ENCODE results near the gene ZNHIT1.
"Not testable (repeated sequence)": the region's sequence is repeated elsewhere in the genome, so short reads cannot be mapped to it uniquely, and the experiment has no call there.

ZNHIT1 gene

DNA sequence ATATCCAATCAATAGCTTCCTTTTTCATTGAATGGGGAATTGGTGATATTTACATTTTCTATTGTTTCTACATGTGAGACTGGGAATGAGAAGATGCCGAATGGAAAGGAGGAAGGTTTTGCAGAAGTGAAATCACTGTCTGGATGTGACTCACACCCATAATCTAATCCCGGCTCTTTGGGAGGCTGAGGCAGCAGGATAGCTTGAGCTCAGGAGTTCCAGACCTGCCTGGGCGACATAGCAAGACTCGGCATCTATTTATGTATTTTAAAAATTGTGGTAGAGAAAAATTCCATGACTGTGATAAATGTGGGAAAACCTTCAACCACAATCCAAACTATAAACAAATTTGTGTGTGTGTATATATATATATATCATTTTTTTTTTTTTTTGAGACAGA is 37.8 kb downstream of the ZNHIT1 start:
- TF ChIP-seq, protein P1, sequence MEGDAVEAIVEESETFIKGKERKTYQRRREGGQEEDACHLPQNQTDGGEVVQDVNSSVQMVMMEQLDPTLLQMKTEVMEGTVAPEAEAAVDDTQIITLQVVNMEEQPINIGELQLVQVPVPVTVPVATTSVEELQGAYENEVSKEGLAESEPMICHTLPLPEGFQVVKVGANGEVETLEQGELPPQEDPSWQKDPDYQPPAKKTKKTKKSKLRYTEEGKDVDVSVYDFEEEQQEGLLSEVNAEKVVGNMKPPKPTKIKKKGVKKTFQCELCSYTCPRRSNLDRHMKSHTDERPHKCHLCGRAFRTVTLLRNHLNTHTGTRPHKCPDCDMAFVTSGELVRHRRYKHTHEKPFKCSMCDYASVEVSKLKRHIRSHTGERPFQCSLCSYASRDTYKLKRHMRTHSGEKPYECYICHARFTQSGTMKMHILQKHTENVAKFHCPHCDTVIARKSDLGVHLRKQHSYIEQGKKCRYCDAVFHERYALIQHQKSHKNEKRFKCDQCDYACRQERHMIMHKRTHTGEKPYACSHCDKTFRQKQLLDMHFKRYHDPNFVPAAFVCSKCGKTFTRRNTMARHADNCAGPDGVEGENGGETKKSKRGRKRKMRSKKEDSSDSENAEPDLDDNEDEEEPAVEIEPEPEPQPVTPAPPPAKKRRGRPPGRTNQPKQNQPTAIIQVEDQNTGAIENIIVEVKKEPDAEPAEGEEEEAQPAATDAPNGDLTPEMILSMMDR (IDR thresholded peaks at IDR 0.05; ENCODE audit: borderline replicate concordance, insufficient read depth, low read depth, low read length), result no peak
- no peak overlapping the region for H3K4me3 ChIP-seq (ENCODE audit: low read depth, low read length)

DNA sequence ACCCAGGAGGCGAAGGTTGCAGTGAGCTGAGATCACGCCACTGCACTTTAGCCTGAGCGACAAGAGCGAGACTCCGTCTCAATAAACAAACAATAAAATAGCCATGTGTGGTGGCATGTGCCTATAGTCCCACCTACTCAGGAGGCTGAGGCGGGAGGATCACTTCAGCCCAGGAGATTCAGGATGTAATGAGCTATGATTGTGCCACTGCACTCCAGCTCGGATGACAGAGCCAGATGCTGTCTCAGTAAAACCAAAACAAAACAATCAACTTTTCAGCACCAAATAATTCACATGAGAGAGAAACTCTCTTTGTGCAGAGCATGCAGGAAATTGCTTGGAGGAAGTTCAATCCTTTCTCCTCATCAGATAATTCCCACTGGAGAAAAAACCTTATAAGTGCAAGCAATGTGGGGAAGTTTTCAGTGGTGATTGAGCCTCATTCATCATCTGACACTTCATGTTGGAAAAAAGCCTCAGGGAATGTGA is 40.3 kb downstream of the ZNHIT1 start:
- H3K4me3 ChIP-seq (ENCODE audit: low read depth, low read length), result no peak overlapping the region
- TF ChIP-seq, protein P1 (IDR thresholded peaks at IDR 0.05; ENCODE audit: borderline replicate concordance, insufficient read depth, low read depth, low read length), result no peak

DNA sequence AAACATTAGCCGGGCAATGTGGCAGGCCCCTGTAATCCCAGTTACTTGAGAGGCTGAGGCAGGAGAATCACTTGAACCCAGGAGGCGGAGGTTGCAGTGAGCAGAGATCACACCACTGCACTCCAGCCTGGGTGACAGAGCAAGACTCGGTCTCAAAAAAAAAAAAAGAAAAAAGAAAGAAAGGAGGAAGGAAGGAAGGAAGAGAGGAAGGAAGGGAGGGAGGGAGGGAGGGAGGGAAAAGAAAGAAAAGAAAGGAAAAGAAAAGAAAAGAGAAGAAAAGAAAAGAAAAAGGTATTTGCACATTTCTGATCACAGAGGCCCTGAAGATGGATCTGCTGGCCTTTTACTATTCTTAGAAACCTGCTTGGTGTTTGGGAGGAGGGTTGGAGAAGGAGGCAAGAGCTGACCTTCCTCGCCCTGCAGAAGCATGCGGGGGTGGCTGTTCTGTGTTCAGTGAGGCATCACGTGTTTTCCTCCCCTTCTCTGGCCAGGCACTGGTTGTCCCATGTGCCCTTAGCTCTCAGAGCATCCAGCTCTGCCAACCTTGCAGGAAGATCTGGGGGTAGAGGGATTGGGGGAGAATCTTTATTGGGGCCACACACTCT is 46.2 kb downstream of the ZNHIT1 start:
- H3K4me3 ChIP-seq (ENCODE audit: low read depth, low read length), result not testable (repeated sequence)

DNA sequence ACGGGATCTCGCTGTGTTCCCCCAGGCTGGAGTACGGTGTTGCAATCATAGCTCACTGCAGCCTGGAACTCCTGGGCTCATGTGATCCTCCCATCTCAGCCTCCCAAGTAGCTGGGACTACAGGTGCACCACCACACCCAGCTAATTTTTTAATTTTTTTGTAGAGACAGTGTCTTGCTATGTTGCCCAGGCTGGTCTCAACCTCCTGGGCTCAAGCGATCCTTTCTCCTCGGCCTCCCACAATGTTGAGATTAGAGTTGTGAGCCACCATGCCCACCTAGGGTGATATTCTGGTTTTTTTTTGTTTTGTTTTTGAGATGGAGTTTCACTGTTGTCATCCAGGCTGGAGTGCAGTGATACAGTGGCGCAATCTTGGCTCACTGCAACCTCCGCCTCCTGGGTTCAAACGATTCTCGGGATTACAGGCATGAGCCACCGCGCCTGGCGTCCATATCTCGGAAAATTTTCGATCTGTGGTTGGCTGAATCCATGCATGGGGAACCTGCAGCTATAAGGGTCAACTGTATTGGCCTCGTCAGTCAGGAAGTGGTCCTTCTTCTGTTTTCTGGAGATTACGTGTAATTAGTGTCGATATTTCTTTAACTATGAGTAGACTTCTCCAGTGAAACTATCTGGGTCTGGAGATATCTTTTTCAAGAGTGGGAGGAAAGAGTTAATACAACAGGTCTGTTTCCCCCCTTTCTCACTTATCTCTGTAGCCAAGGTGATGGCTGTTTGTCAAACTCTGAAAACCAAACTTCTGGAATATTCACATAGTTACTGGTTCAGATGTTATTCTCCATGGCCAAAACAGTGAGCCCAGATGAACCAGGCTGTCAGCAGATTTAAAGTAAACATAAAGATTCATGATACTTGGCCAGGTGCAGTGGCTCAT is 47.9 kb downstream of the ZNHIT1 start:
- H3K4me3 ChIP-seq (ENCODE audit: low read depth, low read length), result no peak overlapping the region
- TF ChIP-seq, protein P1 (IDR thresholded peaks at IDR 0.05; ENCODE audit: borderline replicate concordance, insufficient read depth, low read depth, low read length), result no peak

DNA sequence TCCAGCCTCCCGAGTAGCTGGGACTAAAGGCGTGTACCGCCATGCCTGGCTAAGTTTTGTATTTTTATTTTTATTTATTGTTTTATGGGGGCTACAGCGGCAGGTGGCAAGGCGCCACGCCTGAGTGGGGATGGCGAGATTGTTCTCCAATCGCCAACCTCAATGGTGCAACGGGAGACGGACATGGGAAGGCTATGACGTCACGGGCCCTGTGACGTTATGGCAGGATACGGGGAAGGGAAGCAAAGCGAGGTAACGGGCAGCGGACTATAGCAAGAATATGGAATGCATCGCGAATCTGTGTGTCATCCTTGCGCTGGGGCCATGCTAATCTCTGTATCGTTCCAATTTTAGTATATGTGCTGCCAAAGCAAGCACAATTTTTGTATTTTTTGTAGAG is 51.7 kb downstream of the ZNHIT1 start:
- H3K4me3 ChIP-seq (ENCODE audit: low read depth, low read length), result no peak overlapping the region
- TF ChIP-seq, protein P1 (IDR thresholded peaks at IDR 0.05; ENCODE audit: borderline replicate concordance, insufficient read depth, low read depth, low read length), result no peak

DNA sequence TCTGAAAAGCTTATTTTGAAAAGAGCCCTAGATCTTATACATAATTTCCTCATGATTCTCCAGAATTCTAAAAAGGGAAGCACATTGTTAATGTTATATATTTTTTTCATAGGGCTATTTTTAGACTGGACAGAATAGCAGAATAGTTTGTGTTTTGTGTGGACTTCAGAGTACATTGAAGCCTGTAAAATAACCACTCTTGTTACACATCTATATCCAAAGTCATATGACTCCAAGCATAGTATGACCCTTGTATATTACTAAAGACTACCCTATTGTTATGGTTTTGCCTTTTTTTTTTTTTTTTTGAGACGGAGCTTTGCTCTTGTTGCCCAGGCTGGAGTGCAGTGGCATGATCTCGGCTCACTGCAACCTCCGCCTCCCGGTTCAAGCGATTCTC is 53.1 kb downstream of the ZNHIT1 start:
- TF ChIP-seq, protein P1 (IDR thresholded peaks at IDR 0.05; ENCODE audit: borderline replicate concordance, insufficient read depth, low read depth, low read length), result no peak
- H3K4me3 ChIP-seq (ENCODE audit: low read depth, low read length), result no peak overlapping the region

DNA sequence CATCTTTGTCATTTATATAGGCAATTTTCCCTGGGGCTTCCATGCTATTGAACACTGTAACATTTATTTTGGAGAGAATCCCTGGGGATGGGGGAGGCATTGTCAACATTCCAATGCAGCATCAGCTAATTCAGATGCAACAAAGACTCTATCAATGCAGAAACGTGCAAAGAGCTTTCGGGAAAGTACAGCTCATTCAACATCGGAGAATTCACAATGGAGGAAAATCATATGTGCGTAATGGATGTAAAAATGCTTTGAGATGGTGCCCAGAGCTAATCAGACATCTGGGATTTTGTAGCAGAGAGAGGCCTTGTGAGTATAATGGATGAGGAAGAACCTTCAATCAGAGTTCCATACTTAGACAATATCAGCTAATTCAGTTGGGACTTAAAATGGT is 55.2 kb downstream of the ZNHIT1 start:
- no peak overlapping the region for H3K4me3 ChIP-seq (ENCODE audit: low read depth, low read length)
- TF ChIP-seq, protein P1 (IDR thresholded peaks at IDR 0.05; ENCODE audit: borderline replicate concordance, insufficient read depth, low read depth, low read length), result no peak
